NCI-H748 (cell line): ENCODE results near the gene NOS1.
"Not testable (repeated sequence)": the region's sequence is repeated elsewhere in the genome, so short reads cannot be mapped to it uniquely, and the experiment has no call there.

ENCODE experiments used
- DNase-seq: peaks from one replicate; lab custom pipeline; 2025; ENCODE audit not compliant: unreplicated experiment; lab: John Stamatoyannopoulos, UW

NOS1 gene

GRCh38 chr12:117273091-117273490 is 88.3 kb downstream of the NOS1 start:
- DNase-seq = no peak

- no peak for DNase-seq
Measured at GRCh38 chr12:117272690-117273089, 88.7 kb downstream of the NOS1 start.

GRCh38 chr12:117262749-117263148 is 98.7 kb downstream of the NOS1 start:
- no peak for DNase-seq

- no peak for DNase-seq
Measured at GRCh38 chr12:117261247-117261646, 100.2 kb downstream of the NOS1 start.

- DNase-seq = no peak
Measured at GRCh38 chr12:117255386-117255785, 106.0 kb downstream of the NOS1 start.

GRCh38 chr12:117243488-117243887 is 117.9 kb downstream of the NOS1 start:
- DNase-seq = no peak

- no peak for DNase-seq
Measured at GRCh38 chr12:117241697-117242096, 119.7 kb downstream of the NOS1 start.

- no peak for DNase-seq
Measured at GRCh38 chr12:117240081-117240755, 121.2 kb downstream of the NOS1 start.

GRCh38 chr12:117236456-117237001 is 124.9 kb downstream of the NOS1 start:
- peak; percentile 74 for DNase-seq

GRCh38 chr12:117235261-117235660 is 126.2 kb downstream of the NOS1 start:
- DNase-seq = no peak

GRCh38 chr12:117234441-117234840 is 127.0 kb downstream of the NOS1 start:
- DNase-seq = no peak

GRCh38 chr12:117231750-117232149 is 129.7 kb downstream of the NOS1 start:
- DNase-seq = no peak

GRCh38 chr12:117228239-117228638 is 133.2 kb downstream of the NOS1 start:
- DNase-seq = no peak

GRCh38 chr12:117227000-117227653 is 134.3 kb downstream of the NOS1 start:
- no peak for DNase-seq

GRCh38 chr12:117226505-117226904 is 134.9 kb downstream of the NOS1 start:
- no peak for DNase-seq

GRCh38 chr12:117225179-117225578 is 136.2 kb downstream of the NOS1 start:
- DNase-seq = no peak

GRCh38 chr12:117220947-117221346 is 140.5 kb downstream of the NOS1 start:
- DNase-seq = not testable (repeated sequence)

- DNase-seq = no peak
Measured at GRCh38 chr12:117218149-117218548, 143.3 kb downstream of the NOS1 start.

- DNase-seq = no peak
Measured at GRCh38 chr12:117216686-117217085, 144.7 kb downstream of the NOS1 start.

GRCh38 chr12:117214797-117215196 is 146.6 kb downstream of the NOS1 start:
- DNase-seq = no peak

GRCh38 chr12:117213295-117213808 is 148.1 kb downstream of the NOS1 start:
- no peak for DNase-seq

GRCh38 chr12:117212563-117213190 is 148.7 kb downstream of the NOS1 start:
- peak; percentile 67 for DNase-seq
